Endodermal cell (in vitro differentiated cells): ENCODE measurements around the gene UROC1. TPM values are rescaled to one million over a fixed set of nuclear protein-coding genes. Genes with fewer than 3 reads are reported as not detected.

ENCODE experiments used
- DNase-seq: peaks from one replicate; pipeline ENCODE4 v3.0.0-alpha.2; 2017
- H3K27ac ChIP-seq: 2 replicates; pipeline ENCODE4 v1.5.1; 2013; ENCODE audit warnings: mild to moderate bottlenecking, low read depth, low read length, moderate library complexity
- H3K27me3 ChIP-seq: 2 replicates; pipeline ENCODE4 v1.6.1; 2013; ENCODE audit warnings: mild to moderate bottlenecking, low read length, moderate library complexity; ENCODE audit not compliant: insufficient read depth, control insufficient read depth, poor library complexity, severe bottlenecking
- H3K36me3 ChIP-seq: 2 replicates; pipeline ENCODE4 v1.7.0; 2013; ENCODE audit warnings: mild to moderate bottlenecking, low read length, moderate library complexity; ENCODE audit not compliant: control insufficient read depth, insufficient read depth
- H3K4me1 ChIP-seq: one replicate; pipeline ENCODE4 v1.7.0; 2013; ENCODE audit warnings: low read length; ENCODE audit not compliant: control insufficient read depth, insufficient read depth
- H3K4me3 ChIP-seq: 2 replicates; pipeline ENCODE4 v1.5.1; 2013; ENCODE audit warnings: mild to moderate bottlenecking, low read length, moderate library complexity
- H3K9ac ChIP-seq: 2 replicates; pipeline ENCODE4 v1.6.1; 2013; ENCODE audit warnings: mild to moderate bottlenecking, low read length, moderate library complexity; ENCODE audit not compliant: poor library complexity, severe bottlenecking; ENCODE audit errors: extremely low read depth
- H3K9me3 ChIP-seq: 2 replicates; pipeline ENCODE4 v1.6.1; 2013; ENCODE audit warnings: mild to moderate bottlenecking, low read length, moderate library complexity; ENCODE audit not compliant: control insufficient read depth
- H3K27ac Mint-ChIP-seq: 2 replicates; pipeline ENCODE4 v1.8.0; 2020; ENCODE audit warnings: mixed read lengths
- H3K27me3 Mint-ChIP-seq: 2 replicates; pipeline ENCODE4 v1.8.0; 2021; ENCODE audit warnings: mild to moderate bottlenecking, mixed read lengths; ENCODE audit not compliant: insufficient read depth
- H3K36me3 Mint-ChIP-seq: 2 replicates; pipeline ENCODE4 v1.8.0; 2020; ENCODE audit warnings: low read depth, mixed read lengths
- H3K4me1 Mint-ChIP-seq: 2 replicates; pipeline ENCODE4 v1.8.0; 2020; ENCODE audit warnings: mixed read lengths
- H3K4me3 Mint-ChIP-seq: 2 replicates; pipeline ENCODE4 v1.8.0; 2020; ENCODE audit warnings: mild to moderate bottlenecking, moderate library complexity, mixed read lengths
- H3K9me3 Mint-ChIP-seq: 2 replicates; pipeline ENCODE4 v1.8.0; 2020; ENCODE audit warnings: mild to moderate bottlenecking, mixed read lengths
- CTCF ChIP-seq: fragments of 200-600 bp; sonication (generic); conservative IDR thresholded peaks from 2 replicates; pipeline ENCODE4 v1.5.0; 2021; ENCODE audit warnings: antibody characterized with exemption, mild to moderate bottlenecking
- WGBS, 2 experiments: methylation state at CpG; one replicate each; pipeline versions ENCODE4 v1.1.5 to v1.1.7; 2013; ENCODE audit warnings: missing lambda C conversion rate in 2 of 2, mixed read lengths in 1 of 2; ENCODE audit not compliant: insufficient coverage in 1 of 2, insufficient read length in 1 of 2; 5-methylcytosine and 5-hydroxymethylcytosine counted together
- total RNA-seq, 2 donors: library from RNA; stranded (reverse); fragmentation: NEBNext Ultra II Directional in 1 of 2; extraction: Animal tissue kit (Norgen Biotek cat#: 25700) in 1 of 2; gene quantifications; 2 replicates in 1 of 2; 3 replicates in 1 of 2; pipeline ENCODE4 v1.2.1, GENCODE V29; 2021

Gene UROC1
- total RNA-seq, 2 donors from 2014 or later = not detected

DNA sequence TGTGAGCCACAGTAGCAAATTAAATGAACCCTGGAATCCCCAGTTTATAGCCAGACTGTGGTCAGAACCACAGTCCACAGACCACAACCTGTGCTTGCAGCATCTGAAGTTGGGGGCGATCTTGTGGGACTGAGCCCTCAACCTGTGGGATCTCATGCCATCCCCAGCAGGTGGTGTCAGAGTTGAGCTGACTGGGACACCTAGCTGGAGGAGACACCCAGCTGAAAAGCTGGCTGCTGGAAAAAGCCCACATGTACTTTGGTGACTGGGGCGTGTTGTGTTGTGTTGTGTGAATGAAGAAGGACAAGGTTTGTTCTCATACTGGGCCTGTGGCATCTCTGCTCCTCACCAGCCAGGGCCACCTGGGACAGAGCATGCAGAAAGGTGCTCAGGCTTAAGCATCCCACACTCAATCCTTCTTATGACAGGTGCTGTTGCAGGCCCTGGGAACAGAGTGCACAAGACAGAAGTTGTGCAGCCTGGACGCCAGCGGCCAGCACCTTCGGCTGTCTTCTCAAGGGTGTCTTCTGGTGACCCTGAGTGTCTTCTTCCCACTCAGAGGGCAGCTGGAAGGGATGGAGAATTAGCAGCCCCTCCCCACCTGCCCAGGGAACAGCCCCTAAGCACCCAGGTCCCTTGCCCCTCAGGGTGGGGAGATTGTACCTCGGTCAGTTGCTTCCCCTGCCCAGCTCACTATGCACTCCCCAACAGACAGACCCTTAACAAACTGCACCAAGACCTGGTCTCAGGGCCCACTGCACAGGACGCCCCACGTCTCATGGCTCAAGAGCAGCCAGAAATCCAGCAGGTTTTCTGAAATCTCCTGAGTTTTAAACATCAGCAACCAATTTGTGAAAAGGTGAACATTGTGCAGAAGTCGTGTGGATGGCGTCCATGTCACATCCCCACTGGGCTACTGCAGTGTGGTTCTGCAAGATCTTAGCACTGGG, 2.2 kb upstream of the UROC1 start:
- Mint-ChIP-seq H3K27ac (no peak overlapping the region), H3K4me1 (peaks cover 11% of the 10 kb centered on the region), H3K27me3 (peaks cover 20% of the 10 kb centered on the region), H3K9me3 (no peaks in the 10 kb centered on the region), H3K36me3 (no peaks in the 10 kb centered on the region), H3K4me3 (no peak overlapping the region)
- Histone ChIP-seq H3K9ac (no peak overlapping the region), H3K27ac (no peak overlapping the region), H3K27me3 (peaks cover 21% of the 10 kb centered on the region), H3K4me3 (no peak overlapping the region), H3K36me3 (no peaks in the 10 kb centered on the region), H3K9me3 (no peaks in the 10 kb centered on the region), H3K4me1 (peaks cover 7% of the 10 kb centered on the region)
- 91 to 96% methylated on average over 7 to 10 of the region's 10 CpGs for WGBS, 2 experiments
- DNase-seq = no peak
- peak; percentile 14 for TF ChIP-seq CTCF

DNA sequence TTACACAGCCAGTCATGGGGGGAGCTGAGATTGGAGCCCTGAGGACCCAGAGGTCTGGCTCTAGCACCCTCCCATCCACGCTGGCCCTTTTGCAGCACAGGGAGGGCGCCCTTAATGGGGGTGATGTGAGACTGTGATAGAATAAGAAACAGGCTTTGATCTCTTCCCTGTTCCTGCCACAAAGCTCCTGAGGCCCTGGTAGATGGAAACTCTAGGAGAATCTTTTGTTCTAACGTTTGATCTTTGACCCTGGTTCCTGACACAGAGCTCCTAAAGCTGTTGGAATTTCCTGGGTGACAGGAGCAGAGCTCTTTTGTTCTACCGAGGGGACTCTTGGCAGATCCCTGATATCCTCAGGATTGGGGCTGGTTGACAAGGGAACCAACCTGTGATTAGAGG, 1.2 kb upstream of the UROC1 start:
- no peak for DNase-seq
- no peaks in the 10 kb centered on the region for H3K9me3 Mint-ChIP-seq
- no peaks in the 10 kb centered on the region for H3K36me3 Mint-ChIP-seq
- Histone ChIP-seq H3K4me3 (no peak overlapping the region), H3K27me3 (peaks cover 15% of the 10 kb centered on the region), H3K36me3 (no peaks in the 10 kb centered on the region), H3K9ac (no peak overlapping the region), H3K4me1 (peaks cover 7% of the 10 kb centered on the region), H3K9me3 (no peaks in the 10 kb centered on the region), H3K27ac (no peak overlapping the region)
- H3K4me1 Mint-ChIP-seq = peaks cover 11% of the 10 kb centered on the region
- no peak overlapping the region for H3K4me3 Mint-ChIP-seq
- H3K27me3 Mint-ChIP-seq = peaks cover 16% of the 10 kb centered on the region
- peak overlapping the region; percentile 72 for H3K27ac Mint-ChIP-seq
- no peak for TF ChIP-seq CTCF
- 60 to 65% methylated on average over 1 to 4 of the region's 4 CpGs for WGBS, 2 experiments

- no peaks in the 10 kb centered on the region for H3K9me3 Mint-ChIP-seq
- no peak for DNase-seq
- H3K4me3 Mint-ChIP-seq = no peak overlapping the region
- H3K9ac ChIP-seq = no peak overlapping the region
- H3K27ac ChIP-seq = no peak overlapping the region
- H3K27me3 Mint-ChIP-seq = peaks cover 10% of the 10 kb centered on the region
- H3K36me3 ChIP-seq = no peaks in the 10 kb centered on the region
- H3K4me3 ChIP-seq = no peak overlapping the region
- H3K4me1 ChIP-seq = peaks cover 7% of the 10 kb centered on the region
- H3K27me3 ChIP-seq = peaks cover 9% of the 10 kb centered on the region
- H3K4me1 Mint-ChIP-seq = peaks cover 11% of the 10 kb centered on the region
- H3K27ac Mint-ChIP-seq = peak overlapping the region; percentile 72
- H3K9me3 ChIP-seq = no peaks in the 10 kb centered on the region
- H3K36me3 Mint-ChIP-seq = no peaks in the 10 kb centered on the region
- no peak for TF ChIP-seq CTCF
- 92 to 97% methylated on average over 11 to 15 of the region's 15 CpGs for WGBS, 2 experiments
Observed at GRCh38 chr3:126517986-126518778, 609 bp upstream of the UROC1 start.
